Nephron progenitor cell (in vitro differentiated cells): ENCODE measurements around the gene RAB15.

Source experiments
- DNase-seq: peaks from one replicate; pipeline ENCODE4 v3.0.0; 2021
- H3K27ac Mint-ChIP-seq: 2 replicates; pipeline ENCODE4 v1.8.0; 2021; ENCODE audit warnings: mild to moderate bottlenecking, moderate library complexity, mixed read lengths
- H3K27me3 Mint-ChIP-seq: 2 replicates; pipeline ENCODE4 v1.8.0; 2021; ENCODE audit warnings: mild to moderate bottlenecking, low read depth, mixed read lengths; ENCODE audit not compliant: poor library complexity
- H3K36me3 Mint-ChIP-seq: 2 replicates; pipeline ENCODE4 v1.8.0; 2021; ENCODE audit warnings: low read depth, mixed read lengths
- H3K4me1 Mint-ChIP-seq: 2 replicates; pipeline ENCODE4 v1.8.0; 2021; ENCODE audit warnings: mixed read lengths
- H3K4me3 Mint-ChIP-seq: 2 replicates; pipeline ENCODE4 v1.8.0; 2021; ENCODE audit warnings: mild to moderate bottlenecking, moderate library complexity, mixed read lengths
- H3K9me3 Mint-ChIP-seq: 2 replicates; pipeline ENCODE4 v1.8.0; 2021; ENCODE audit warnings: mild to moderate bottlenecking, moderate library complexity, mixed read lengths
- CTCF ChIP-seq: fragments of 200-600 bp; sonication (generic); IDR thresholded peaks from 2 replicates; pipeline ENCODE4 v1.5.0; 2021; ENCODE audit warnings: antibody characterized with exemption

Gene RAB15

GRCh38 chr14:64923015-64923414 lies 49.1 kb downstream of the RAB15 start:
- no peaks in the 10 kb centered on the region for H3K4me1 Mint-ChIP-seq
- no peaks in the 10 kb centered on the region for H3K27me3 Mint-ChIP-seq
- H3K4me3 Mint-ChIP-seq, result no peak overlapping the region
- TF ChIP-seq CTCF, result no peak
- peaks cover 33% of the 10 kb centered on the region for H3K36me3 Mint-ChIP-seq
- no peak overlapping the region for H3K27ac Mint-ChIP-seq
- DNase-seq, result no peak
- no peaks in the 10 kb centered on the region for H3K9me3 Mint-ChIP-seq

- no peak for DNase-seq
- H3K27me3 Mint-ChIP-seq, result no peaks in the 10 kb centered on the region
- H3K27ac Mint-ChIP-seq, result no peak overlapping the region
- no peak for TF ChIP-seq CTCF
- H3K4me1 Mint-ChIP-seq, result peaks cover 10% of the 10 kb centered on the region
- H3K4me3 Mint-ChIP-seq, result no peak overlapping the region
- no peaks in the 10 kb centered on the region for H3K9me3 Mint-ChIP-seq
- peaks cover 33% of the 10 kb centered on the region for H3K36me3 Mint-ChIP-seq
Measured at GRCh38 chr14:64920465-64920864, 51.7 kb downstream of the RAB15 start.

GRCh38 chr14:64919618-64920017 lies 52.5 kb downstream of the RAB15 start:
- Mint-ChIP-seq H3K4me3 (no peak overlapping the region), H3K36me3 (peaks cover 36% of the 10 kb centered on the region), H3K27me3 (no peaks in the 10 kb centered on the region), H3K9me3 (no peaks in the 10 kb centered on the region), H3K27ac (no peak overlapping the region), H3K4me1 (peaks cover 16% of the 10 kb centered on the region)
- no peak for DNase-seq
- TF ChIP-seq CTCF, result no peak

- no peak for TF ChIP-seq CTCF
- Mint-ChIP-seq H3K9me3 (no peaks in the 10 kb centered on the region), H3K27me3 (no peaks in the 10 kb centered on the region), H3K27ac (no peak overlapping the region), H3K4me1 (peaks cover 17% of the 10 kb centered on the region), H3K4me3 (no peak overlapping the region), H3K36me3 (peaks cover 33% of the 10 kb centered on the region)
- DNase-seq, result no peak
Measured at GRCh38 chr14:64919215-64919614, 52.9 kb downstream of the RAB15 start.

- H3K27me3 Mint-ChIP-seq, result no peaks in the 10 kb centered on the region
- no peak overlapping the region for H3K4me3 Mint-ChIP-seq
- no peak for DNase-seq
- H3K36me3 Mint-ChIP-seq, result peaks cover 27% of the 10 kb centered on the region
- peaks cover 22% of the 10 kb centered on the region for H3K4me1 Mint-ChIP-seq
- no peak for TF ChIP-seq CTCF
- H3K27ac Mint-ChIP-seq, result no peak overlapping the region
- no peaks in the 10 kb centered on the region for H3K9me3 Mint-ChIP-seq
Measured at GRCh38 chr14:64918216-64918615, 53.9 kb downstream of the RAB15 start.

- peaks cover 22% of the 10 kb centered on the region for H3K4me1 Mint-ChIP-seq
- H3K36me3 Mint-ChIP-seq, result peaks cover 14% of the 10 kb centered on the region
- DNase-seq, result no peak
- TF ChIP-seq CTCF, result no peak
- no peak overlapping the region for H3K4me3 Mint-ChIP-seq
- H3K27me3 Mint-ChIP-seq, result peaks cover 7% of the 10 kb centered on the region
- no peak overlapping the region for H3K27ac Mint-ChIP-seq
- H3K9me3 Mint-ChIP-seq, result no peaks in the 10 kb centered on the region
Measured at GRCh38 chr14:64915797-64916196, 56.3 kb downstream of the RAB15 start.
